GM12875 (cell line): Measurements from ENCODE around the gene GLB1L2.

Experiments
- H3K4me3 ChIP-seq: one replicate; pipeline ENCODE4 v1.5.1; 2011; ENCODE audit warnings: low read depth, low read length, control low read depth
- TF ChIP-seq, protein P1 (sequence below): IDR thresholded peaks from 2 replicates; pipeline ENCODE4 v1.5.1; 2011; ENCODE audit warnings: low read depth, mild to moderate bottlenecking, control low read depth, inconsistent platforms, low read length, moderate library complexity, borderline replicate concordance; ENCODE audit not compliant: insufficient read depth

GLB1L2 gene

DNA sequence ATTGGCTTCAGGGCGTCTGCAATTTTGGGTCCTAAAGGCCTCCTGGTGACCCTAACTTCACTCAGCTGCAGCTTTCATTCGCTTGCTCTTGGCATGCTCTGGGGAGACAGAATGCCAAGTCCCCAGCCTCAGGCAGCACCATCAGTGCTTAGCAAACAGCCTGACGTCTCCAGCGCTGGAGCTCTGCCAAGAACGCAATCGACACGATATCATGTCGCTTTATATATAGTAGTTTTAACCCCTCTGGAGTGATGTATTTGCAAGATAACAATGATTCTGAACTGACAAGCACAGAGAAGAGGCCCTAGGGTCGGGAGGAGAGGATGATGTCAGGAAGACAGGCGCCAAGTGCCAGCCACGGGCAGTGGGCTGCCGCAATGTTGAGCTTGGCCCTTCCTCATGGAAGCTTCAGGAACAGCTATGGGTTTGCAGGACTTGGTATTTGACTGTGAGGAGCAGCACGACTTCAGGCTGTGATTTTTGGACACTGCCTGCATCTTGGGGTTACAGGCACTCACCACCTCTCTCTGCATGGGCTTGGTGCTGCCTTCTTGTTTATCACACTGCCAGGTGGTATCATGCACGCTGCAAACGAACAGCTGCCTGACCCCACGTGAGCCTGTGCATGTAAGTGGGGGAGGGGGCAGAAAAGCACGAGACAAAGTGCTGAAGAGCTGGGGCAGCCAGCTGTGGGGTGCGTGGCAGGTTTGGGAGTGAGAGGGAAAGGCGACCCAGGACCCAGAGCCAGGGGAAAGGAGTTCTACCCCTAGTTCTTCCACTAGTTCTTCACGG is 54.2 kb downstream of the GLB1L2 start:
- TF ChIP-seq, protein P1, sequence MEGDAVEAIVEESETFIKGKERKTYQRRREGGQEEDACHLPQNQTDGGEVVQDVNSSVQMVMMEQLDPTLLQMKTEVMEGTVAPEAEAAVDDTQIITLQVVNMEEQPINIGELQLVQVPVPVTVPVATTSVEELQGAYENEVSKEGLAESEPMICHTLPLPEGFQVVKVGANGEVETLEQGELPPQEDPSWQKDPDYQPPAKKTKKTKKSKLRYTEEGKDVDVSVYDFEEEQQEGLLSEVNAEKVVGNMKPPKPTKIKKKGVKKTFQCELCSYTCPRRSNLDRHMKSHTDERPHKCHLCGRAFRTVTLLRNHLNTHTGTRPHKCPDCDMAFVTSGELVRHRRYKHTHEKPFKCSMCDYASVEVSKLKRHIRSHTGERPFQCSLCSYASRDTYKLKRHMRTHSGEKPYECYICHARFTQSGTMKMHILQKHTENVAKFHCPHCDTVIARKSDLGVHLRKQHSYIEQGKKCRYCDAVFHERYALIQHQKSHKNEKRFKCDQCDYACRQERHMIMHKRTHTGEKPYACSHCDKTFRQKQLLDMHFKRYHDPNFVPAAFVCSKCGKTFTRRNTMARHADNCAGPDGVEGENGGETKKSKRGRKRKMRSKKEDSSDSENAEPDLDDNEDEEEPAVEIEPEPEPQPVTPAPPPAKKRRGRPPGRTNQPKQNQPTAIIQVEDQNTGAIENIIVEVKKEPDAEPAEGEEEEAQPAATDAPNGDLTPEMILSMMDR: no peak
- H3K4me3 ChIP-seq: no peak overlapping the region

DNA sequence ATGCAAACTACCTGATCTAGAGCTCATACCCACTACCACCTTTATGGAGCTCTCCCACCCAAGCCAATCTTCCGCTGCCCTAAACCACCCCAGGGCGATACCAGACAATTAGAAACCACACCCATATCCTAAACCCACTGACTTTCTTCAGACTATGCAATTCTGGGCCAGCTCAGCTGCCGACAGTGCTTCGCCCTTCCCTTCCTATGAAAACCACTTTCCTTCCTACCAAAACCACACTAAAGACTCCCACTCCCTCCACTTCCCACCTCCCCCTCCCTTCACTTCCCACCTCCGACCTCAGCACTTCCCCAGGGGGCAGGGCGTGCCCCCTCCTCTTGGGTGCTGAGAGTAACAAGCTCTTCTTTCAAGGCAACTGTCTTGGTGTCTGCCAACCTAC is 55.2 kb downstream of the GLB1L2 start:
- TF ChIP-seq, protein P1: no peak
- no peak overlapping the region for H3K4me3 ChIP-seq

DNA sequence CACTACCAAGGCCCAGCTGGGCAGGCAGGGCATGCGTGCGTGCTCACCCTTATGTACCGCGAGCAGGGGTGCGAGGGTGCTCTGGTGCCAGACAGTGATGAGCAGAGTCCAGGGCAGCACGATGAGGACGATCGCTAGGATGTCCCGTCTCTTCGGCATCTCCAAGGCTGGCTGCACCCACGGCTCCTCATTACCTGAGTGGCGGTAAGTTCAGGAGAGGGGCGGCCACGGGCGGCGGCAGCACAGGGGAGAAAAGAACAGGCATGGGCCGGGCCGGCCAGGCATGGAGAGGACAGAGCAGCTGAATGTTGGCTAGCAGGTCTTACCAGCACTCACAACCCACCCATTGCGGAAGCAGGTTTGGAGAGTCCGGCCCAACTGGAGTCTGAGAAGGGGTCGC is 55.7 kb downstream of the GLB1L2 start:
- TF ChIP-seq, protein P1: no peak
- no peak overlapping the region for H3K4me3 ChIP-seq

GRCh38 chr11:134388590-134388989 is 56.8 kb downstream of the GLB1L2 start:
- TF ChIP-seq, protein P1: no peak
- no peak overlapping the region for H3K4me3 ChIP-seq

GRCh38 chr11:134389464-134390180 is 57.8 kb downstream of the GLB1L2 start:
- TF ChIP-seq, protein P1: no peak
- no peak overlapping the region for H3K4me3 ChIP-seq

DNA sequence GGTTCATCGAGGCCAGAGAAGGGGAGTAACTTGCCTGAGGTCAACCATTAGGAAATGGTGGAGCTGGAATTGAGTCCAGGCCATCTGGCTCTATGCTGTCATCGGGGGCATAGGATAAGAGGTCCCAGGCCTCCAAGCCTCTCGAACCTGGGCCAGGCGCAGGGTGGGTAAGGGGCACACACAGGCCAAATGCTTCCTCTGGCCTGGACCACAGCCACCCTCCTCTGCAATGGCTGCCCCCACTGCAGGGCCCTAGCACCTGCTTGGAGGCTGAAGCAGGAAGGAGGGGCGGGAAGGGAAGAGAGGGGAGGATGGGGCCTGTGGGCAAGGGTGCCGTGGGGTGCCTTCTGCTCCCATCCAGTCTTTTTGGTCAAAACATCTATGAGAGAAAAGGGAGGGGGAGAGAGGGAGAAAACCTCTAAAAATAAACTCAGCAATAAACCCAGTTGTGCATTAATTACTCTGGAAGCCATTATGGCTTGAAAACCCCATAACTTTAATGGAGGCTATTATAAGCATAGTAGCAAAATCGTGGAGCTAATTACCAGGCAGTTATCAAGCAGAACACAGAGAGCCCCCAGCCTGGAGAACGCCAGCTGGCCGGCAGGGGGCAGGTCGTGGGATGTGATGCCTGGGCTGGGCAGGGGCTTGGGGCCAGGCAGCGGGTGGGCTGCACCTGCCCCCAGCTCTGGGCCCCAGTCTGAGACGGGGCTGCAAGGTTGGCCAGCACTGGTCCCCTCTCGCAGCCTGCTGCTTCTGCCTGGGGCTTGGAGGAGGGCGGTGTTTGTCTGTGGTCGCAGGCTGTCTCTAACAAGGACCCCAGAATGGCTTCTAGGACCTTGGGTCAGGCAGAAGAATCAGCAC is 59.1 kb downstream of the GLB1L2 start:
- no peak overlapping the region for H3K4me3 ChIP-seq
- TF ChIP-seq, protein P1: no peak

- H3K4me3 ChIP-seq: no peak overlapping the region
- TF ChIP-seq, protein P1: no peak
Measured at GRCh38 chr11:134391656-134392055, 59.9 kb downstream of the GLB1L2 start.
